Measurements from ENCODE around the gene TSC2. TPM values are rescaled to one million over a fixed set of nuclear protein-coding genes. Genes with fewer than 3 reads are reported as not detected.

Gene TSC2
- total RNA-seq, 1 experiment from 2014 or later: 59.3 TPM

DNA sequence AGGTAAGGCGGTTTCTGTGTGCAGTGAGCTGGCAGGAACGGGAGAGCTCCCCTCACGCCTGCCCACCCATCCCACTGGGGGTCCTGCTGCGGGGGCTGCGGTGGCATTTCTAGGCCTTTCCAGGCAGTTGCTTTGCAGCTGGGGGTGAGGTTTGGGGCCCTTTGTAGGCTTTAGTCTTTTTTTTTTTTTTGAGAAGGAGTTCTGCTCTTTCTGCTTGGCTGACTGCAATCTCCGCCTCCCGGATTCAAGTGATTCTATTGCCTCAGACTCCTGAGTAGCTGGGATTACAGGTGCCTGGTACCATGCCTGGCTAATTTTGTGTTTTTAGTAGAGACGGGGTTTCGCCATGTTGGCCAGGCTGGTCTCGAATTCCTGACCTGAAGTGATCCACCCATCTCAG, 11.1 kb downstream of the TSC2 start:
- H3K4me2 ChIP-seq (ENCODE audit: low read length): no peak overlapping the region
- no peaks in the 10 kb centered on the region for H3K9me2 ChIP-seq (replicated peaks; ENCODE audit: low read length)
- no peak overlapping the region for H3K27ac ChIP-seq (ENCODE audit: low read length)
- DNase-seq (no peak), ATAC-seq (no peak)
- no peaks in the 10 kb centered on the region for H3K27me3 ChIP-seq (ENCODE audit: low read length)
- H3K4me3 ChIP-seq (ENCODE audit: low read length): no peak overlapping the region
- no peaks in the 10 kb centered on the region for H3K36me3 ChIP-seq (ENCODE audit: low read depth, low read length)
- POLR2A ChIA-PET (ENCODE audit: unreplicated experiment): no interaction called here
- H4K20me1 ChIP-seq (ENCODE audit: low read length): no peaks in the 10 kb centered on the region
- no peaks in the 10 kb centered on the region for H3K4me1 ChIP-seq (ENCODE audit: insufficient read depth, low read length)
- no peaks in the 10 kb centered on the region for H3K79me2 ChIP-seq (ENCODE audit: low read length)
- no peak for TF ChIP-seq EZH2 (IDR thresholded peaks at IDR 0.05; ENCODE audit: low read length, unreplicated experiment)
- TF ChIP-seq, protein P1, sequence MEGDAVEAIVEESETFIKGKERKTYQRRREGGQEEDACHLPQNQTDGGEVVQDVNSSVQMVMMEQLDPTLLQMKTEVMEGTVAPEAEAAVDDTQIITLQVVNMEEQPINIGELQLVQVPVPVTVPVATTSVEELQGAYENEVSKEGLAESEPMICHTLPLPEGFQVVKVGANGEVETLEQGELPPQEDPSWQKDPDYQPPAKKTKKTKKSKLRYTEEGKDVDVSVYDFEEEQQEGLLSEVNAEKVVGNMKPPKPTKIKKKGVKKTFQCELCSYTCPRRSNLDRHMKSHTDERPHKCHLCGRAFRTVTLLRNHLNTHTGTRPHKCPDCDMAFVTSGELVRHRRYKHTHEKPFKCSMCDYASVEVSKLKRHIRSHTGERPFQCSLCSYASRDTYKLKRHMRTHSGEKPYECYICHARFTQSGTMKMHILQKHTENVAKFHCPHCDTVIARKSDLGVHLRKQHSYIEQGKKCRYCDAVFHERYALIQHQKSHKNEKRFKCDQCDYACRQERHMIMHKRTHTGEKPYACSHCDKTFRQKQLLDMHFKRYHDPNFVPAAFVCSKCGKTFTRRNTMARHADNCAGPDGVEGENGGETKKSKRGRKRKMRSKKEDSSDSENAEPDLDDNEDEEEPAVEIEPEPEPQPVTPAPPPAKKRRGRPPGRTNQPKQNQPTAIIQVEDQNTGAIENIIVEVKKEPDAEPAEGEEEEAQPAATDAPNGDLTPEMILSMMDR (conservative IDR thresholded peaks at IDR 0.05; ENCODE audit: low read depth, low read length): no peak
- no peak for TF ChIP-seq EZH2phosphoT487 (IDR thresholded peaks at IDR 0.05; ENCODE audit: borderline replicate concordance, low read length)
- no peaks in the 10 kb centered on the region for H3K9me3 ChIP-seq (ENCODE audit: low read length)
- no peak overlapping the region for H3K9ac ChIP-seq (ENCODE audit: low read length)
- H3F3A ChIP-seq (ENCODE audit: low read length, unreplicated experiment): no peaks in the 10 kb centered on the region
- BruUV-seq (replicated peaks): no TSS peak
- H2AFZ ChIP-seq (ENCODE audit: low read length): no peak overlapping the region
- CTCF ChIA-PET: no interaction called here
- intact Hi-C loops (cut with micrococcal nuclease): no loop called here

DNA sequence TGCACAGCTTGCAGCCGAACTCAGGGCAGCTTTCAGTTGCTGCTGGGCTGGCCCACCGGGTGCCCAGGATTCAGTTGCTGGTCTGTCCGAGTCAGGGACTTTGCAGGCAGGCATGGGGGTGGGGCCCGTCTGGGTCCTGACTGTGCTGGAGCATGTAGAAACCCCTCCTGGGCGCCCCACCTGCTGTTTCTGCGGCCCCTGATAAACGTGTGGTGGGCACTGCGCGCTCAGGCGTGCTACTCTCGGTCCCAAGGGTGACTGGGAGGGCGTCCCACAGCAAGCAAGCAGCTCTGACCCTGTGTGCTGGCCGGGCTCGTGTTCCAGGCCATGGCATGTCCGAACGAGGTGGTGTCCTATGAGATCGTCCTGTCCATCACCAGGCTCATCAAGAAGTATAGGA, 12.6 kb downstream of the TSC2 start:
- Histone ChIP-seq H4K20me1 (ENCODE audit: low read length) (no peaks in the 10 kb centered on the region), H2AFZ (ENCODE audit: low read length) (no peak overlapping the region), H3K27ac (ENCODE audit: low read length) (no peak overlapping the region), H3K4me3 (ENCODE audit: low read length) (no peak overlapping the region), H3K9ac (ENCODE audit: low read length) (no peak overlapping the region), H3F3A (ENCODE audit: low read length, unreplicated experiment) (no peaks in the 10 kb centered on the region), H3K4me2 (ENCODE audit: low read length) (no peak overlapping the region), H3K79me2 (ENCODE audit: low read length) (no peaks in the 10 kb centered on the region), H3K36me3 (ENCODE audit: low read depth, low read length) (no peaks in the 10 kb centered on the region), H3K9me2 (replicated peaks; ENCODE audit: low read length) (no peaks in the 10 kb centered on the region), H3K27me3 (ENCODE audit: low read length) (no peaks in the 10 kb centered on the region), H3K4me1 (ENCODE audit: insufficient read depth, low read length) (no peaks in the 10 kb centered on the region), H3K9me3 (ENCODE audit: low read length) (no peaks in the 10 kb centered on the region)
- ATAC-seq (no peak), DNase-seq (no peak)
- TF ChIP-seq EZH2 (IDR thresholded peaks at IDR 0.05; ENCODE audit: low read length, unreplicated experiment) (no peak), EZH2phosphoT487 (IDR thresholded peaks at IDR 0.05; ENCODE audit: borderline replicate concordance, low read length) (no peak)
- TF ChIP-seq, protein P1 (conservative IDR thresholded peaks at IDR 0.05; ENCODE audit: low read depth, low read length): no peak
- intact Hi-C loops (cut with micrococcal nuclease): no loop called here
- BruUV-seq (replicated peaks): no TSS peak
- ChIA-PET POLR2A (ENCODE audit: unreplicated experiment) (no interaction called here), CTCF (no interaction called here)

DNA sequence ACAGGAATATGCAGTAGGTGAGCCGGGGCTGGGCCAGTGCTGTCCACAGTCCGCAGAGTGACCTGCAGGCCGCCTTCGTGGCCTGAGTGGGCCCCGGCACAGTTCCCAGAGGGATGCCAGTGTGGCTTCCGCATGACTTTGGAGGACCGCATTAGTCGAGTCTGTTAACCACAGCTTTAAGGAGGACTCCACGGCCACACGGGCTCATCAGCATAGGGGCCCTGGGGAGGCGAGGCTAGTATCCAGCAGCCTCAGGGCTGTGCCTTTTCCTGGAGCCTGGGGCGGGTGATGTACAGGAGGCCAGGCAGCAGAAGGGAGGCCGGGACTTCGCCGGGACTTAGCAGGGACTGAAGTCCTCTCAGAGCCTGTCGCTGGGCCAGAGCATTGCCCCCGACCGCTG, 13.2 kb downstream of the TSC2 start:
- Histone ChIP-seq H3K36me3 (ENCODE audit: low read depth, low read length) (peaks cover 1% of the 10 kb centered on the region; the same call in 1 of the 2 replicates), H3K79me2 (ENCODE audit: low read length) (no peaks in the 10 kb centered on the region), H3K27me3 (ENCODE audit: low read length) (no peaks in the 10 kb centered on the region), H3K9ac (ENCODE audit: low read length) (no peak overlapping the region), H2AFZ (ENCODE audit: low read length) (no peak overlapping the region), H3K4me3 (ENCODE audit: low read length) (no peak overlapping the region), H3K4me2 (ENCODE audit: low read length) (no peak overlapping the region), H3K4me1 (ENCODE audit: insufficient read depth, low read length) (no peaks in the 10 kb centered on the region), H4K20me1 (ENCODE audit: low read length) (no peaks in the 10 kb centered on the region), H3K9me3 (ENCODE audit: low read length) (no peaks in the 10 kb centered on the region), H3F3A (ENCODE audit: low read length, unreplicated experiment) (no peaks in the 10 kb centered on the region), H3K27ac (ENCODE audit: low read length) (no peak overlapping the region), H3K9me2 (replicated peaks; ENCODE audit: low read length) (no peaks in the 10 kb centered on the region)
- ATAC-seq: no peak
- TF ChIP-seq, protein P1 (conservative IDR thresholded peaks at IDR 0.05; ENCODE audit: low read depth, low read length): no peak
- TF ChIP-seq EZH2 (IDR thresholded peaks at IDR 0.05; ENCODE audit: low read length, unreplicated experiment): no peak
- no peak for TF ChIP-seq EZH2phosphoT487 (IDR thresholded peaks at IDR 0.05; ENCODE audit: borderline replicate concordance, low read length)
- CTCF ChIA-PET: no interaction called here
- intact Hi-C loops (cut with micrococcal nuclease): no loop called here
- POLR2A ChIA-PET (ENCODE audit: unreplicated experiment): no interaction called here
- BruUV-seq (replicated peaks): no TSS peak
- no peak for DNase-seq

All from PC-3 (cell line).